ENCODE data around the gene CFAP61. TPM values are rescaled to one million over a fixed set of nuclear protein-coding genes. Genes with fewer than 3 reads are reported as not detected.

The CFAP61 gene
- total RNA-seq, 1 donor from 2014 or later = 0.45 TPM

DNA sequence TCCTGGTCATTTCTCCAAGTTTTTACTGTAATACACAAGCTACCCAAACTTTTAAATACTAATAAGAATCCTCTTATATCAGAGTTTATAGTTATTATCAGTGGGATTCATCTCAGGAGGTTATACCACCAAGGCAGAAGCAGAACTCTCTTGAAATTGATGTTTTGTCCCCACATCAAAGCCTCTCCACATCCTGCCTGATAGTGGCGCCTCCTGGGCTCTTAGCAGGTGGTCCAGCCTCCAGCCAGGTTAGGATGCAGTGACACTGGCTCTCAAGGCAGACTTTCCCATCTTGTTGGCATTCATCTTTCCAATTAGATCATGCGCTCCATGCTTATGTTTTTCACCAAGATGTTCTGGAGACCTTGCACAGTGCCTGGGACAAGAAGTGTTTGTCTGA is 233.7 kb downstream of the CFAP61 start:
- no peaks in the 10 kb centered on the region for H3K36me3 Mint-ChIP-seq
- no peak overlapping the region for H3K27ac Mint-ChIP-seq
- peaks cover 35% of the 10 kb centered on the region for H3K27me3 Mint-ChIP-seq (ENCODE audit: low read depth)
- no peak for DNase-seq (ENCODE audit: low spot score in 2 of 2, unreplicated experiment in 2 of 2)
- no peak overlapping the region for H3K4me3 Mint-ChIP-seq
- H3K9me3 Mint-ChIP-seq = peaks cover 8% of the 10 kb centered on the region
- TF ChIP-seq CTCF (IDR thresholded peaks at IDR 0.05; ENCODE audit: unreplicated experiment) = no peak
- no peaks in the 10 kb centered on the region for H3K4me1 Mint-ChIP-seq

DNA sequence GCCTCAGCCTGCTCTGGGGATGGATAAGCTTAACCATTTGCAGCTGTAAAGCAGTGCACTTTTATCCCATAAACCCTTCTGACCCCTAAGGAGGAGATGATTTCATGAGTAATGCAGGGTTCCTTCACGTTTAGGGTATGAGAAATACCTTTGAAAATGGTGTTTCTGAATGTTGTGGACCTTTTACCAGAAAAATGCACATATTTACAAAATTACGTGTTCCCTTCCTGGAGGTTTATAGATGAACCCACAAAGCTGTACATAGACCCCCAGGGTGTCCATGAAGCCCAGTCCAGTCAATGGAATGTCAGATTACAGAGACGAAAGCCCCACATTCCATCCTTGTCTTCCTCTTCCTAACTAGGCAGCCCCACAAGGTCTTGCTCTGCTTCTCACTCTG is 237.0 kb downstream of the CFAP61 start:
- no peaks in the 10 kb centered on the region for H3K36me3 Mint-ChIP-seq
- TF ChIP-seq CTCF (IDR thresholded peaks at IDR 0.05; ENCODE audit: unreplicated experiment) = no peak
- H3K27ac Mint-ChIP-seq = no peak overlapping the region
- peaks cover 4% of the 10 kb centered on the region for H3K9me3 Mint-ChIP-seq
- H3K4me1 Mint-ChIP-seq = no peaks in the 10 kb centered on the region
- H3K27me3 Mint-ChIP-seq (ENCODE audit: low read depth) = peaks cover 32% of the 10 kb centered on the region
- no peak overlapping the region for H3K4me3 Mint-ChIP-seq
- no peak for DNase-seq (ENCODE audit: low spot score in 2 of 2, unreplicated experiment in 2 of 2)

- no peaks in the 10 kb centered on the region for H3K9me3 Mint-ChIP-seq
- no peak for DNase-seq (ENCODE audit: low spot score in 2 of 2, unreplicated experiment in 2 of 2)
- H3K36me3 Mint-ChIP-seq = no peaks in the 10 kb centered on the region
- H3K27me3 Mint-ChIP-seq (ENCODE audit: low read depth) = peaks cover 29% of the 10 kb centered on the region
- TF ChIP-seq CTCF (IDR thresholded peaks at IDR 0.05; ENCODE audit: unreplicated experiment) = no peak
- no peak overlapping the region for H3K4me3 Mint-ChIP-seq
- H3K4me1 Mint-ChIP-seq = no peaks in the 10 kb centered on the region
- no peak overlapping the region for H3K27ac Mint-ChIP-seq
Measured at GRCh38 chr20:20292472-20292871, 240.1 kb downstream of the CFAP61 start.

DNA sequence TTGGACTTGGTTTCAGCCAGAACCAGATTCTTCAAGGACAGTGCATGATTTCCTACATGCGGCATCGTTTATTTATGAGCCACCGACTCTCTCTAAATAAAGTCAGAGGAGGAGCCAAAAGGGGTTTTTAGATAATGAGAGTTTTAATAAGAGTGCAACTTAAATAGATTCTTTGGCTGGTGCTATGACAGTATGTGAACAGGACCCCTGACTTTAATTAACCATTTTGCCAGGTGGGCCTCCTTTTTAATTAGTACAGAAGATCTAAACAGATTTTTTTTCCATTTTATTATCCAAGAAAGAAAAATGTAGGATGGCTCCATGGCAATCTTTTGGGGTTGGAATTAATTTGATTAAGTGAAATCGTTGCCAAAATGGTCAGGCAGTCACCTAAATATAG is 240.8 kb downstream of the CFAP61 start:
- no peak overlapping the region for H3K27ac Mint-ChIP-seq
- no peaks in the 10 kb centered on the region for H3K9me3 Mint-ChIP-seq
- H3K4me3 Mint-ChIP-seq = no peak overlapping the region
- H3K36me3 Mint-ChIP-seq = no peaks in the 10 kb centered on the region
- no peak for DNase-seq (ENCODE audit: low spot score in 2 of 2, unreplicated experiment in 2 of 2)
- H3K4me1 Mint-ChIP-seq = no peaks in the 10 kb centered on the region
- no peak for TF ChIP-seq CTCF (IDR thresholded peaks at IDR 0.05; ENCODE audit: unreplicated experiment)
- peaks cover 24% of the 10 kb centered on the region for H3K27me3 Mint-ChIP-seq (ENCODE audit: low read depth)

GRCh38 chr20:20293691-20294385 is 241.5 kb downstream of the CFAP61 start:
- no peak for DNase-seq (ENCODE audit: low spot score in 2 of 2, unreplicated experiment in 2 of 2)
- no peak for TF ChIP-seq CTCF (IDR thresholded peaks at IDR 0.05; ENCODE audit: unreplicated experiment)
- Mint-ChIP-seq H3K36me3 (no peaks in the 10 kb centered on the region), H3K27me3 (ENCODE audit: low read depth) (peaks cover 22% of the 10 kb centered on the region), H3K27ac (no peak overlapping the region), H3K4me1 (no peaks in the 10 kb centered on the region), H3K4me3 (no peak overlapping the region), H3K9me3 (no peaks in the 10 kb centered on the region)
